Measurements from ENCODE around the gene ANKRD40CL. TPM values are rescaled to one million over a fixed set of nuclear protein-coding genes. Genes with fewer than 3 reads are reported as not detected.

ANKRD40CL gene
- total and polyA plus RNA-seq, 9 of the 15 experiments (the other 6 are each of a cell fraction or from before 2014, with no cell fraction given) = not detected

DNA sequence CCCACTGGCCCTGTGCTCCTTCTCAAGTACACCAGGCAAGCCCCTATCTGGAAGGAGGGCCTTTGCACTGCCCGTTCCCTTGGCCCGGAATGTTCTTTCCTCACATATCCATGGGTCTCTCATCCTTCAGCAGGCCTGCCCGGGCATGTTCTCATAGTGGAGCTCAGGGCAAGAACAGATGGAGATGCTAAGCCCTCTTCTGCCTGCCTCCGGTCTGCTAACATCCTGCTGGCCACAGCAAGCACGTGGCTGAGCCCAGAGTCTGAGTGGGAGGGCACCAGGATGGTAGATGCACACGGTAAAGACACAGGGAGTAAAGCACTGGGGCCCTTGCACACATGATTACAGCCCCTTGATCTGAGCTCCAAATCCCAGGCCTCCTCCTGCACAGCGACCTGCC lies 19.8 kb upstream of the ANKRD40CL start (continued):
- no peak for TF ChIP-seq ZNF407 (IDR thresholded peaks at IDR 0.05; ENCODE audit: low read depth)
- TF ChIP-seq REST (IDR thresholded peaks at IDR 0.05; ENCODE audit: borderline replicate concordance) = no peak
- no peak for TF ChIP-seq REST (CRISPR knock-in tag; IDR thresholded peaks at IDR 0.05; ENCODE audit: low read depth)
- TF ChIP-seq, protein P1, sequence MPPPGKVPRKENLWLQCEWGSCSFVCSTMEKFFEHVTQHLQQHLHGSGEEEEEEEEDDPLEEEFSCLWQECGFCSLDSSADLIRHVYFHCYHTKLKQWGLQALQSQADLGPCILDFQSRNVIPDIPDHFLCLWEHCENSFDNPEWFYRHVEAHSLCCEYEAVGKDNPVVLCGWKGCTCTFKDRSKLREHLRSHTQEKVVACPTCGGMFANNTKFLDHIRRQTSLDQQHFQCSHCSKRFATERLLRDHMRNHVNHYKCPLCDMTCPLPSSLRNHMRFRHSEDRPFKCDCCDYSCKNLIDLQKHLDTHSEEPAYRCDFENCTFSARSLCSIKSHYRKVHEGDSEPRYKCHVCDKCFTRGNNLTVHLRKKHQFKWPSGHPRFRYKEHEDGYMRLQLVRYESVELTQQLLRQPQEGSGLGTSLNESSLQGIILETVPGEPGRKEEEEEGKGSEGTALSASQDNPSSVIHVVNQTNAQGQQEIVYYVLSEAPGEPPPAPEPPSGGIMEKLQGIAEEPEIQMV (tag; conservative IDR thresholded peaks at IDR 0.05; ENCODE audit: low read depth) = no peak
- no peak for TF ChIP-seq TAF15 (IDR thresholded peaks at IDR 0.05; ENCODE audit: low read depth, low read length)
- TF ChIP-seq MTA2 (IDR thresholded peaks at IDR 0.05; ENCODE audit: low read depth) = no peak
- TF ChIP-seq FOXA1 (IDR thresholded peaks at IDR 0.05; ENCODE audit: borderline replicate concordance) = no peak
- no peak for TF ChIP-seq SUPT5H (IDR thresholded peaks at IDR 0.05)
- no peak for TF ChIP-seq LEF1 (IDR thresholded peaks at IDR 0.05)

All from K562 (cell line).